ENCODE data around the gene LIMCH1. TPM values are rescaled to one million over a fixed set of nuclear protein-coding genes. Genes with fewer than 3 reads are reported as not detected.

Gene LIMCH1
- total RNA-seq, 1 experiment from 2014 or later: 3.3 TPM

DNA sequence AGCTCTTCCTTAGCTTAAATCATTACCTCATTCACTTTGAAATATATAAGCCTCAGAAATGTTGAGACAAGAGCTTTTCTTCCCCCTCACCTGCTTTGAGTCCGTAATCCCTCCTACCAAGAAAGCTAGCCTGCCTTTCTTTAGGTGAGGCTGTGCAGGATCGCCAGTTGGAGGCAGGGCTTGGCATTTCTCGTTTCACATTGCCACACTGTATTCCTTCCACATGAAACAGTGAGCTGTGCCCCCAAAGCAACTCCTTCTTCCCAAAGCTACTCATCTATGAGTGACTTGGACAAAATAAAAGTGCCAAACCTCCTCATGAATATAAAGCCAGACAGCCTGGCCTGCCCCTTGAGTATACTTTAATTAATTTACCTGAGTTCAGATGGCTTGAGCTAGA lies 86.8 kb downstream of the LIMCH1 start:
- H3T11ph ChIP-seq (ENCODE audit: low read length): no peak overlapping the region
- no peak overlapping the region for H3K56ac ChIP-seq (ENCODE audit: insufficient read length, low read depth, low read length)
- Mint-ChIP-seq H3K36me3 (ENCODE audit: insufficient read depth in 1 of 3, low read depth in 3 of 3) (no peaks in the 10 kb centered on the region), H3K27ac (no peak overlapping the region), H3K4me3 (no peak overlapping the region), H3K4me1 (peaks cover 49 to 50% of the 10 kb centered on the region in 2 experiments), H3K27me3 (ENCODE audit: low read depth) (no peaks in the 10 kb centered on the region; the same call in 1 of the 2 replicates), H3K9me3 (no peaks in the 10 kb centered on the region)
- no peak overlapping the region for H2BK5ac ChIP-seq (ENCODE audit: insufficient read length, low read length)
- no peak overlapping the region for H2BK20ac ChIP-seq (ENCODE audit: low read depth, low read length, poor library complexity, severe bottlenecking)
- no peaks in the 10 kb centered on the region for H3K79me2 ChIP-seq (ENCODE audit: insufficient read depth, low read length)
- no peak overlapping the region for H3K9ac ChIP-seq (ENCODE audit: extremely low read depth, insufficient read length, low read length)
- H3K4me2 ChIP-seq (ENCODE audit: insufficient read depth, insufficient read length, low read length): no peak overlapping the region
- H2BK12ac ChIP-seq (ENCODE audit: insufficient read length, low read depth, low read length): no peak overlapping the region
- no peak overlapping the region for H3K14ac ChIP-seq (ENCODE audit: insufficient read depth, low read length)
- no peak overlapping the region for H3K4ac ChIP-seq (ENCODE audit: low read depth, low read length)
- TF ChIP-seq, protein P1, sequence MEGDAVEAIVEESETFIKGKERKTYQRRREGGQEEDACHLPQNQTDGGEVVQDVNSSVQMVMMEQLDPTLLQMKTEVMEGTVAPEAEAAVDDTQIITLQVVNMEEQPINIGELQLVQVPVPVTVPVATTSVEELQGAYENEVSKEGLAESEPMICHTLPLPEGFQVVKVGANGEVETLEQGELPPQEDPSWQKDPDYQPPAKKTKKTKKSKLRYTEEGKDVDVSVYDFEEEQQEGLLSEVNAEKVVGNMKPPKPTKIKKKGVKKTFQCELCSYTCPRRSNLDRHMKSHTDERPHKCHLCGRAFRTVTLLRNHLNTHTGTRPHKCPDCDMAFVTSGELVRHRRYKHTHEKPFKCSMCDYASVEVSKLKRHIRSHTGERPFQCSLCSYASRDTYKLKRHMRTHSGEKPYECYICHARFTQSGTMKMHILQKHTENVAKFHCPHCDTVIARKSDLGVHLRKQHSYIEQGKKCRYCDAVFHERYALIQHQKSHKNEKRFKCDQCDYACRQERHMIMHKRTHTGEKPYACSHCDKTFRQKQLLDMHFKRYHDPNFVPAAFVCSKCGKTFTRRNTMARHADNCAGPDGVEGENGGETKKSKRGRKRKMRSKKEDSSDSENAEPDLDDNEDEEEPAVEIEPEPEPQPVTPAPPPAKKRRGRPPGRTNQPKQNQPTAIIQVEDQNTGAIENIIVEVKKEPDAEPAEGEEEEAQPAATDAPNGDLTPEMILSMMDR (conservative IDR thresholded peaks at IDR 0.05): no peak
- no peaks in the 10 kb centered on the region for H3K23me2 ChIP-seq (ENCODE audit: insufficient read length, low read depth, low read length, poor library complexity, severe bottlenecking)
- WGBS (ENCODE audit: extremely low coverage, insufficient read length, low lambda C conversion rate): no CpG with 5 or more reads among the region's 3 CpGs
- no peak overlapping the region for H3K18ac ChIP-seq (ENCODE audit: insufficient read length, low read depth, low read length)
- H4K8ac ChIP-seq (replicated peaks; ENCODE audit: insufficient read length, low read depth, low read length): no peak overlapping the region
- no peak overlapping the region for H2BK120ac ChIP-seq (ENCODE audit: low read depth, low read length, poor library complexity, severe bottlenecking)
- DNase-seq: no peak
- no peak overlapping the region for H4K5ac ChIP-seq (ENCODE audit: insufficient read length, low read depth, low read length)
- no peaks in the 10 kb centered on the region for H4K20me1 ChIP-seq (ENCODE audit: control insufficient read depth, insufficient read depth, insufficient read length)
- peaks cover 10% of the 10 kb centered on the region; the same call in 1 of the 2 replicates for H3K4me1 ChIP-seq (ENCODE audit: insufficient read depth, low read length)
- H2AFZ ChIP-seq (ENCODE audit: low read length): no peak overlapping the region
- no peak overlapping the region for H2BK15ac ChIP-seq (ENCODE audit: low read depth, low read length)
- no peaks in the 10 kb centered on the region for H3K79me1 ChIP-seq (ENCODE audit: insufficient read depth, low read depth, low read length, poor library complexity, severe bottlenecking)
- H3K23ac ChIP-seq (ENCODE audit: insufficient read length, low read depth, low read length): no peak overlapping the region
- H3K27me3 ChIP-seq (ENCODE audit: insufficient read depth, low read length): no peaks in the 10 kb centered on the region; the same call in 1 of the 2 replicates
- H4K91ac ChIP-seq (ENCODE audit: insufficient read length, low read depth, low read length): no peak overlapping the region
- H3K27ac ChIP-seq (ENCODE audit: insufficient read length, low read depth, low read length): no peak overlapping the region
- no peak overlapping the region for H2AK5ac ChIP-seq (ENCODE audit: insufficient read length, low read length)
- H3K9me3 ChIP-seq (ENCODE audit: control insufficient read depth, low read depth, low read length): no peaks in the 10 kb centered on the region
